Fibroblast of mammary gland (primary cell): ENCODE results near the gene CPNE1.

Experiments used
- DNase-seq: peaks from one replicate; pipeline ENCODE4 v3.0.0-alpha.2; 2010; ENCODE audit warnings: low read depth
- H3K4me3 ChIP-seq: 2 replicates; pipeline ENCODE4 v1.5.1; 2011; ENCODE audit warnings: low read depth, mild to moderate bottlenecking, low read length, moderate library complexity; ENCODE audit not compliant: control insufficient read depth
- TF ChIP-seq, protein P1 (sequence below): conservative IDR thresholded peaks from 2 replicates; pipeline ENCODE4 v1.5.1; 2011; ENCODE audit warnings: low read depth, low read length, inconsistent platforms; ENCODE audit not compliant: control insufficient read depth, insufficient read depth

Gene CPNE1

DNA sequence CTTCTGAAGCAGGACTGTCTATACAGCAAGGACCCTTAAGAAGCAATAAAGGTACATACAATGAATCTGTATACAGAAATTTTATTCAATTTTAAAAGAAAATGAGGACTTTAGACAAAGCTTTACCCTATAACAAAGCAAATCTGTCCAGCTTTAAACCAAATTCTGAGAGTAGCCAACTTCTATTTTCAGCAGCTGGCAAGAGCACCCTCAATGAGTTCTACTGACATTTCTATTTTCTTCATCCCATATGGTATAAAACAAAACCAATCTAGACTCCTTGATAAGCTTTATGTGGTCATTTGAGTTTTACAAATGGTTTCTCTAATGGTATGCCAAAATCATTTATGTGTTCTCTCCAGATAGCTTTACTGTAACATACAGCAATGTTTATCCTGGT, 12.7 kb downstream of the CPNE1 start:
- no peak for DNase-seq
- TF ChIP-seq, protein P1, sequence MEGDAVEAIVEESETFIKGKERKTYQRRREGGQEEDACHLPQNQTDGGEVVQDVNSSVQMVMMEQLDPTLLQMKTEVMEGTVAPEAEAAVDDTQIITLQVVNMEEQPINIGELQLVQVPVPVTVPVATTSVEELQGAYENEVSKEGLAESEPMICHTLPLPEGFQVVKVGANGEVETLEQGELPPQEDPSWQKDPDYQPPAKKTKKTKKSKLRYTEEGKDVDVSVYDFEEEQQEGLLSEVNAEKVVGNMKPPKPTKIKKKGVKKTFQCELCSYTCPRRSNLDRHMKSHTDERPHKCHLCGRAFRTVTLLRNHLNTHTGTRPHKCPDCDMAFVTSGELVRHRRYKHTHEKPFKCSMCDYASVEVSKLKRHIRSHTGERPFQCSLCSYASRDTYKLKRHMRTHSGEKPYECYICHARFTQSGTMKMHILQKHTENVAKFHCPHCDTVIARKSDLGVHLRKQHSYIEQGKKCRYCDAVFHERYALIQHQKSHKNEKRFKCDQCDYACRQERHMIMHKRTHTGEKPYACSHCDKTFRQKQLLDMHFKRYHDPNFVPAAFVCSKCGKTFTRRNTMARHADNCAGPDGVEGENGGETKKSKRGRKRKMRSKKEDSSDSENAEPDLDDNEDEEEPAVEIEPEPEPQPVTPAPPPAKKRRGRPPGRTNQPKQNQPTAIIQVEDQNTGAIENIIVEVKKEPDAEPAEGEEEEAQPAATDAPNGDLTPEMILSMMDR, result no peak
- no peak overlapping the region for H3K4me3 ChIP-seq

DNA sequence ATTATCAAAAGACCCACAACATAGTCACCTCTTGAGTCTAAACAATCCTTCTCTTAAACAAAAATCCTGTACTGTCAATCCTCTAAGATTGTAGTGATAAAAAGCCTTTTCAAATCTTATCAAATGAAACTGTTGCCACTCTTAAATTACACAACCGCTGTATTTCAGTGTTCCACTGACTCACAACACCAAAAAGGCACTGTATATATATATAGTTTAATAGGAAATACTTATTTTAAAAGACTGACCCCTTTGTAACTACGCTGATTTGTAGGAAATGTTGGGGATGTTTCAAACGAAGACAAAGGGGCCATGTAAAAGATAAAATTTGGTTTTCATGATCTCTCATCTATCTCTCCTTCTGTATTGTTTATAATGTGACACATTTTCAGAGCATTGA, 14.1 kb downstream of the CPNE1 start:
- TF ChIP-seq, protein P1, result no peak
- DNase-seq, result no peak
- H3K4me3 ChIP-seq, result no peak overlapping the region

DNA sequence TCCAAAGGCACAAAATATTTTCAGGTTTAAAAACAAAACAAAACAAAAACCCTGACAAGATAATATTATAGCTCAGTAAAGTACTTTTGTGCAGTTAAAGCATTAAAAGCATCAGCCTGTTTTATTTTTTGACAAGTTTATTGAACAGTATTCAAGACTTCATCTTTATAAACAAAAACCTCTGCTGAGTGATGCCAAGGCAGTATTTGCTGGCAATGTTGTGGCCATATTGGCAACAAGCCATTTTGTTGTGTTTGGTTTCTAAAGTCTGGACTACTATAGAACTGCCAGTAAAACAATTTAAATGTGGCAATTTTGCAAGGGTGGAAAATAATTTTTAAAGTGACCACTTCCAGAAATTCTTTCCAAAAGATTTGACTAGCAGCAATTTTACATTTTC, 15.9 kb downstream of the CPNE1 start:
- H3K4me3 ChIP-seq, result no peak overlapping the region
- DNase-seq, result peak; percentile 19
- TF ChIP-seq, protein P1, result no peak

DNA sequence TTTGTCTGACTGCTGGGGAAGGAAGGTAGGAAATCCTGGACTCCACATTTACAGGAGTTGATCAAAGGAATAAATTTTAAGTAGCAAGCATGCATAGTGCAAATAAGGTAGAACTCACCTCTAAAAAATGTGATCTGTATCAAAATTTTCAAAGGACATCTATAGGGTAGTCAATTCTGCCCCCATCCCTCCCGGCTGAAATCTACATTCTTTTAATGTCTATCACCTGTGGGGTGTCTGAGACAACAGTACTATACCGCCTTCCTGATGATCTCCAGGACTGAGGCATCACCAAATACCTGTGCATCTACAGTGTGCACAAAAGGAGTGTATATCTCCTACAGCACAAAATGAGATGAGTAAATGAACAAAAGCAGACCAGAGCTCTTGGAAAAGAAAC, 19.9 kb downstream of the CPNE1 start:
- TF ChIP-seq, protein P1, result no peak
- DNase-seq, result no peak
- H3K4me3 ChIP-seq, result no peak overlapping the region

DNA sequence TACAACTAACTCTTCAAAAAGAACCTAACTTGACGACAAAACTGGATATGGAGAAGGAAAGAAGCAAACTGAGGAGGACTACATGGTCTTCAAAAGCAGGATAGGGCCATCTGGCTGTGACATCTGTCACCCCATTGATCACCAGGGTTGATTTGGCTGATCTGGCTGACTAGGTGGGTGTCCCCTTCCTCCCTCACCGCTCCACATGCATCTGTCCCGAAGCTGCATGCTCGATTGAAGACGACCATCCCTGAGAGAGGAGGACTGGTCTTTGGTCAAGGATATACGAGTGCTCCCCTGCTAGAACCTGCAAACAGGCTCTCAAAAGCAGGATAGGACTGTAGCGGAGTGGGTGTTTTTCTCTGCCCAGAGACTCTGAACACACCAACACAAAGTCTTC, 21.7 kb downstream of the CPNE1 start:
- H3K4me3 ChIP-seq, result no peak overlapping the region
- TF ChIP-seq, protein P1, result no peak
- DNase-seq, result no peak

DNA sequence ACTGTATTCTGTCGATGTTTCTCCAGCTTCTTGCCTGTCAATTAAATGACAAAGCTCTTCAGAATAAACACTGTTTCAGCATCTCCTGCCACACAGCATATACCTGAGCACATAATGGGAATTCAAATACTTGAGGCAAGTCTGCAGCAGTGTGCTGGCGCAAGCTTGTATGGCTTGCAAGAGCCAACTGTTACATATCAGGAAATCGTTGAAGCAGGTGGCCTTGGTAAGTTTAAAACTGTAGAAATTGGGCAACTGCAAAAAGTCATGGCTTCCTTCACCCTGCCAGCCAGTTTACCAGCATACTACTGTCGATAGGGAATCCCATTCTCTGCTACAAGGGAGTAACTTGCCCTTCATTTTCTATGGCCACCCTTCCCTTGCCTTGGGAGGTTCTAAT, 23.0 kb downstream of the CPNE1 start:
- no peak for DNase-seq
- TF ChIP-seq, protein P1, result no peak
- no peak overlapping the region for H3K4me3 ChIP-seq

DNA sequence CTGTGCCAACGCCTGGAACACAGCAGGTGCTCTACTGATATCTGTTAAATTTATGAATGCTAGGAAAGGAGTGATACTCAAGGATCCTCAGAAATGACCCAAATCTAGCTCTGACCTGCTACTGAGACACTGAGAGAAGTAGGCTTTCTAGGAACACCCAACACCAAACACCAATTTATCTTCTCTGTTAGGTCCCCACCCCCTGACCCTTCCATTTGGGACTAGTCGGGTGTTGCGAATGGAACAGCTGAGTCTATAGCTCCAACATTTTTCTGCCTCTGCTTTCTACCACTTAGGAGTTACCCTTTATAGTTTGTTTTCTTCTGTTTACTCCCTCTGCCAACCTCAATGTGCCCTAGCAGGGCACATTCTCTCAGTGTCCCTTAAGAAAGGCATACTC, 24.0 kb downstream of the CPNE1 start:
- H3K4me3 ChIP-seq, result no peak overlapping the region
- TF ChIP-seq, protein P1, result no peak
- DNase-seq, result no peak
